ENCODE results near the gene NUCKS1.

Gene NUCKS1

GRCh38 chr1:205676002-205676401 is 74.0 kb downstream of the NUCKS1 start:
- Histone ChIP-seq H3K4me1 (ENCODE audit: control insufficient read depth, insufficient read depth, low read length) (peaks cover 16% of the 10 kb centered on the region), H3K36me3 (ENCODE audit: control insufficient read depth, insufficient read depth, low read length, severe bottlenecking) (no peaks in the 10 kb centered on the region), H3K4me3 (ENCODE audit: low read length) (no peak overlapping the region), H3K9ac (ENCODE audit: low read length) (no peak overlapping the region), H3K27me3 (replicated peaks; ENCODE audit: control insufficient read depth, insufficient read depth, low read length) (no peaks in the 10 kb centered on the region), H3K9me3 (ENCODE audit: control insufficient read depth, low read length) (no peaks in the 10 kb centered on the region)
- DNase-seq (ENCODE audit: low read depth) = no peak

GRCh38 chr1:205675247-205675646 is 74.7 kb downstream of the NUCKS1 start:
- Histone ChIP-seq H3K4me3 (ENCODE audit: low read length) (no peak overlapping the region), H3K9me3 (ENCODE audit: control insufficient read depth, low read length) (no peaks in the 10 kb centered on the region), H3K27me3 (replicated peaks; ENCODE audit: control insufficient read depth, insufficient read depth, low read length) (no peaks in the 10 kb centered on the region), H3K9ac (ENCODE audit: low read length) (no peak overlapping the region), H3K36me3 (ENCODE audit: control insufficient read depth, insufficient read depth, low read length, severe bottlenecking) (no peaks in the 10 kb centered on the region), H3K4me1 (ENCODE audit: control insufficient read depth, insufficient read depth, low read length) (peaks cover 16% of the 10 kb centered on the region)
- DNase-seq (ENCODE audit: low read depth) = no peak

GRCh38 chr1:205672970-205673369 is 77.0 kb downstream of the NUCKS1 start:
- H3K36me3 ChIP-seq (ENCODE audit: control insufficient read depth, insufficient read depth, low read length, severe bottlenecking) = no peaks in the 10 kb centered on the region
- no peak for DNase-seq (ENCODE audit: low read depth)
- no peak overlapping the region for H3K9ac ChIP-seq (ENCODE audit: low read length)
- peaks cover 8% of the 10 kb centered on the region for H3K27me3 ChIP-seq (replicated peaks; ENCODE audit: control insufficient read depth, insufficient read depth, low read length)
- H3K4me1 ChIP-seq (ENCODE audit: control insufficient read depth, insufficient read depth, low read length) = no peaks in the 10 kb centered on the region
- no peak overlapping the region for H3K4me3 ChIP-seq (ENCODE audit: low read length)
- H3K9me3 ChIP-seq (ENCODE audit: control insufficient read depth, low read length) = no peaks in the 10 kb centered on the region

- Histone ChIP-seq H3K4me3 (ENCODE audit: low read length) (no peak overlapping the region), H3K9me3 (ENCODE audit: control insufficient read depth, low read length) (no peaks in the 10 kb centered on the region), H3K27me3 (replicated peaks; ENCODE audit: control insufficient read depth, insufficient read depth, low read length) (peaks cover 9% of the 10 kb centered on the region), H3K9ac (ENCODE audit: low read length) (no peak overlapping the region), H3K4me1 (ENCODE audit: control insufficient read depth, insufficient read depth, low read length) (no peaks in the 10 kb centered on the region), H3K36me3 (ENCODE audit: control insufficient read depth, insufficient read depth, low read length, severe bottlenecking) (no peaks in the 10 kb centered on the region)
- no peak for DNase-seq (ENCODE audit: low read depth)
These were observed 77.5 kb downstream of the NUCKS1 start for GRCh38 chr1:205672395-205672889.

GRCh38 chr1:205670611-205671430 is 79.2 kb downstream of the NUCKS1 start:
- Histone ChIP-seq H3K27me3 (replicated peaks; ENCODE audit: control insufficient read depth, insufficient read depth, low read length) (peaks cover 9% of the 10 kb centered on the region), H3K4me3 (ENCODE audit: low read length) (no peak overlapping the region), H3K9me3 (ENCODE audit: control insufficient read depth, low read length) (no peaks in the 10 kb centered on the region), H3K9ac (ENCODE audit: low read length) (no peak overlapping the region), H3K36me3 (ENCODE audit: control insufficient read depth, insufficient read depth, low read length, severe bottlenecking) (no peaks in the 10 kb centered on the region), H3K4me1 (ENCODE audit: control insufficient read depth, insufficient read depth, low read length) (no peaks in the 10 kb centered on the region)
- DNase-seq (ENCODE audit: low read depth) = no peak

- no peak for DNase-seq (ENCODE audit: low read depth)
- no peaks in the 10 kb centered on the region for H3K4me1 ChIP-seq (ENCODE audit: control insufficient read depth, insufficient read depth, low read length)
- H3K9me3 ChIP-seq (ENCODE audit: control insufficient read depth, low read length) = no peaks in the 10 kb centered on the region
- peaks cover 9% of the 10 kb centered on the region for H3K27me3 ChIP-seq (replicated peaks; ENCODE audit: control insufficient read depth, insufficient read depth, low read length)
- no peak overlapping the region for H3K9ac ChIP-seq (ENCODE audit: low read length)
- H3K36me3 ChIP-seq (ENCODE audit: control insufficient read depth, insufficient read depth, low read length, severe bottlenecking) = no peaks in the 10 kb centered on the region
- no peak overlapping the region for H3K4me3 ChIP-seq (ENCODE audit: low read length)
These were observed 79.9 kb downstream of the NUCKS1 start for GRCh38 chr1:205670150-205670446.

GRCh38 chr1:205669341-205670149 is 80.4 kb downstream of the NUCKS1 start:
- no peak for DNase-seq (ENCODE audit: low read depth)
- Histone ChIP-seq H3K9me3 (ENCODE audit: control insufficient read depth, low read length) (no peaks in the 10 kb centered on the region), H3K27me3 (replicated peaks; ENCODE audit: control insufficient read depth, insufficient read depth, low read length) (peaks cover 9% of the 10 kb centered on the region), H3K36me3 (ENCODE audit: control insufficient read depth, insufficient read depth, low read length, severe bottlenecking) (no peaks in the 10 kb centered on the region), H3K4me1 (ENCODE audit: control insufficient read depth, insufficient read depth, low read length) (no peaks in the 10 kb centered on the region), H3K4me3 (ENCODE audit: low read length) (no peak overlapping the region), H3K9ac (ENCODE audit: low read length) (no peak overlapping the region)

GRCh38 chr1:205668951-205669340 is 81.0 kb downstream of the NUCKS1 start:
- no peak overlapping the region for H3K9ac ChIP-seq (ENCODE audit: low read length)
- no peak overlapping the region for H3K4me3 ChIP-seq (ENCODE audit: low read length)
- no peaks in the 10 kb centered on the region for H3K4me1 ChIP-seq (ENCODE audit: control insufficient read depth, insufficient read depth, low read length)
- no peak for DNase-seq (ENCODE audit: low read depth)
- H3K36me3 ChIP-seq (ENCODE audit: control insufficient read depth, insufficient read depth, low read length, severe bottlenecking) = no peaks in the 10 kb centered on the region
- H3K9me3 ChIP-seq (ENCODE audit: control insufficient read depth, low read length) = no peaks in the 10 kb centered on the region
- peaks cover 9% of the 10 kb centered on the region for H3K27me3 ChIP-seq (replicated peaks; ENCODE audit: control insufficient read depth, insufficient read depth, low read length)

GRCh38 chr1:205667909-205668643 is 81.9 kb downstream of the NUCKS1 start:
- Histone ChIP-seq H3K4me1 (ENCODE audit: control insufficient read depth, insufficient read depth, low read length) (no peaks in the 10 kb centered on the region), H3K9ac (ENCODE audit: low read length) (no peak overlapping the region), H3K9me3 (ENCODE audit: control insufficient read depth, low read length) (no peaks in the 10 kb centered on the region), H3K4me3 (ENCODE audit: low read length) (no peak overlapping the region), H3K27me3 (replicated peaks; ENCODE audit: control insufficient read depth, insufficient read depth, low read length) (peaks cover 9% of the 10 kb centered on the region), H3K36me3 (ENCODE audit: control insufficient read depth, insufficient read depth, low read length, severe bottlenecking) (no peaks in the 10 kb centered on the region)
- no peak for DNase-seq (ENCODE audit: low read depth)

GRCh38 chr1:205666372-205667166 is 83.4 kb downstream of the NUCKS1 start:
- peaks cover 9% of the 10 kb centered on the region for H3K27me3 ChIP-seq (replicated peaks; ENCODE audit: control insufficient read depth, insufficient read depth, low read length)
- H3K9me3 ChIP-seq (ENCODE audit: control insufficient read depth, low read length) = no peaks in the 10 kb centered on the region
- no peak overlapping the region for H3K4me3 ChIP-seq (ENCODE audit: low read length)
- no peaks in the 10 kb centered on the region for H3K4me1 ChIP-seq (ENCODE audit: control insufficient read depth, insufficient read depth, low read length)
- DNase-seq (ENCODE audit: low read depth) = no peak
- no peak overlapping the region for H3K9ac ChIP-seq (ENCODE audit: low read length)
- no peaks in the 10 kb centered on the region for H3K36me3 ChIP-seq (ENCODE audit: control insufficient read depth, insufficient read depth, low read length, severe bottlenecking)
